Transverse colon (tissue), 4 donors: ENCODE measurements around the gene IDH3B. TPM values are rescaled to one million over a fixed set of nuclear protein-coding genes. Genes with fewer than 3 reads are reported as not detected.

Source experiments
- DNase-seq: peaks from one replicate; pipeline ENCODE4 v3.0.0-alpha.2; 2019
- H3K27ac ChIP-seq, 4 donors: fragments of 200-600 bp; sonication (generic); 2 replicates each; pipeline ENCODE4 v1.5.1; 2016 to 2018; ENCODE audit warnings: inconsistent platforms in 4 of 4
- H3K27me3 ChIP-seq: fragments of 200-600 bp; sonication (generic); 2 replicates; pipeline ENCODE4 v1.5.1; 2017; ENCODE audit warnings: inconsistent platforms
- H3K36me3 ChIP-seq, 4 donors: fragments of 200-600 bp; sonication (generic); 2 replicates each; pipeline ENCODE4 v1.5.1; 2017 to 2019; ENCODE audit warnings: inconsistent platforms in 4 of 4
- H3K4me1 ChIP-seq, 4 donors: fragments of 200-600 bp; sonication (generic); 2 replicates each; pipeline ENCODE4 v1.5.1; 2017 to 2020; ENCODE audit warnings: inconsistent platforms in 4 of 4
- H3K4me3 ChIP-seq, 4 donors: fragments of 200-600 bp; sonication (generic); 1 replicate in 1 of 4; 2 replicates in 3 of 4; pipeline versions ENCODE4 v1.5.1 to v1.6.1; 2017 to 2019; ENCODE audit warnings: inconsistent platforms in 4 of 4
- H3K9me3 ChIP-seq, 2 donors: fragments of 200-600 bp; sonication (generic); 2 replicates each; pipeline ENCODE4 v1.5.1; 2017 to 2019; ENCODE audit warnings: inconsistent platforms in 2 of 2
- CTCF ChIP-seq, 5 experiments: fragments of 200-600 bp in 3 of 5; fragments of 450-650 bp in 2 of 5; sonication (generic) in 3 of 5; IDR thresholded peaks; 1 replicate in 2 of 5; 2 replicates in 3 of 5; pipeline ENCODE4 v1.5.1; 2016 to 2017; ENCODE audit warnings: antibody characterized with exemption in 5 of 5, inconsistent platforms in 3 of 5, mild to moderate bottlenecking in 2 of 5, moderate library complexity in 1 of 5
- EP300 ChIP-seq: sonication (generic); formaldehyde crosslinking; IDR thresholded peaks from one replicate; pipeline ENCODE4 v1.6.1; 2017; ENCODE audit warnings: antibody characterized with exemption, low read depth
- POLR2A ChIP-seq: fragments of 450-650 bp; IDR thresholded peaks from one replicate; pipeline ENCODE4 v1.6.1; 2016; ENCODE audit warnings: antibody characterized with exemption, mild to moderate bottlenecking, moderate library complexity
- POLR2AphosphoS5 ChIP-seq, 3 donors: sonication (generic); formaldehyde crosslinking; IDR thresholded peaks; one replicate each; pipeline ENCODE4 v1.6.1; 2016; ENCODE audit warnings: antibody characterized with exemption in 3 of 3
- WGBS, 2 donors: methylation state at CpG; one replicate each; pipeline ENCODE4 v1.1.5; 2018; ENCODE audit warnings: low coverage in 1 of 2; 5-methylcytosine and 5-hydroxymethylcytosine counted together
- in situ Hi-C, 4 donors: fragments of 200-750 bp; cut with MboI; loops; one replicate each; pipeline versions ENCODE4 v1.15.0 to v1.15.1; 2017; ENCODE audit warnings: low sequenced_read_pairs in 3 of 4, low pct_ligation_motif_present in 1 of 4, low pct_unique_long_range_greater_than_20kb in 1 of 4
- intact Hi-C: fragments of 100-400 bp; cut with DNase I; formaldehyde crosslinking; loops from one replicate; pipeline ENCODE4 v1.15.1; 2023; ENCODE audit warnings: low total_unique reads
- total RNA-seq, 4 donors: library from RNA; depleted of rRNA; stranded (reverse); fragments of >200 nt; gene quantifications; one replicate each; pipeline ENCODE4 v1.1.0, GENCODE V29; 2016

The IDH3B gene
- total RNA-seq, 4 donors from 2014 or later, result 71.8 to 152 (median 106) TPM

DNA sequence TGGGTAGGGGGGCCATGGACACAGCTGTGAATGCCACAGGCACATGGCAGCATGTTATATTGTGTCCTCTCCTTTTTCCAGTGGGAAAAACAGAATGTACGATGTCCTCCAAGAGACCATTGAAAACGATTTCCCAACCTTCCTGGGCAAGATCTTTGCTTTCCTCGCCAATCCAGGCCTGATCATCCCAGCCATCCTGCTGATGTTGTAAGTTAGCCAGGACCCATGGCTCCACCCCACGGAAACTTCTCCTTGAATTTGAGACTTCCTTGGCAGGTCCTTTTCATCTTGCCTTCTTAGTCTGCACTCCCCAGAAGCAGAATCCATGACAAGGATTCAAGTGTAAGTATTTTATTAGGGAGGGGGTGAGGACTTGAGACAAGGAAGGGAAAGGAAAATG, 39.8 kb downstream of the IDH3B start:
- Histone ChIP-seq H3K27me3 (no peaks in the 10 kb centered on the region), H3K27ac (peak overlapping the region in 1 of 4 donors; percentile 28), H3K9me3 (no peaks in the 10 kb centered on the region), H3K4me1 (no peaks in the 10 kb centered on the region), H3K36me3 (no peaks in the 10 kb centered on the region), H3K4me3 (no peak overlapping the region)
- 42 to 69% methylated on average over 2 to 4 of the region's 4 CpGs for WGBS, 2 donors
- intact Hi-C loops (no loop called here), in situ Hi-C loops (no loop called here)
- no peak for TF ChIP-seq CTCF (IDR thresholded peaks at IDR 0.05)
- no peak for TF ChIP-seq POLR2AphosphoS5 (IDR thresholded peaks at IDR 0.05)
- TF ChIP-seq EP300, result no peak
- TF ChIP-seq POLR2A, result no peak
- DNase-seq, result no peak

GRCh38 chr20:2619961-2620595, 43.9 kb downstream of the IDH3B start:
- no peak overlapping the region for H3K27ac ChIP-seq
- no peaks in the 10 kb centered on the region for H3K27me3 ChIP-seq
- no peaks in the 10 kb centered on the region for H3K9me3 ChIP-seq
- intact Hi-C loops (no loop called here), in situ Hi-C loops (no loop called here)
- H3K36me3 ChIP-seq, result no peaks in the 10 kb centered on the region
- no peaks in the 10 kb centered on the region for H3K4me1 ChIP-seq
- no peak overlapping the region for H3K4me3 ChIP-seq
- WGBS, 2 donors, result 82 to 91% methylated on average over 3 of the region's 3 CpGs
- DNase-seq, result no peak
- TF ChIP-seq POLR2A, result no peak
- no peak for TF ChIP-seq EP300
- no peak for TF ChIP-seq CTCF (IDR thresholded peaks at IDR 0.05)
- no peak for TF ChIP-seq POLR2AphosphoS5 (IDR thresholded peaks at IDR 0.05)

- H3K36me3 ChIP-seq, result no peaks in the 10 kb centered on the region
- intact Hi-C loops (no loop called here), in situ Hi-C loops (no loop called here)
- H3K27ac ChIP-seq, result no peak overlapping the region
- no peaks in the 10 kb centered on the region for H3K4me1 ChIP-seq
- DNase-seq, result no peak
- TF ChIP-seq POLR2A (no peak), POLR2AphosphoS5 (IDR thresholded peaks at IDR 0.05) (no peak), CTCF (IDR thresholded peaks at IDR 0.05) (no peak), EP300 (no peak)
- H3K4me3 ChIP-seq, result no peak overlapping the region
- H3K27me3 ChIP-seq, result no peaks in the 10 kb centered on the region
- 45% methylated on average over 2 of the region's 2 CpGs; no CpG with 5 or more reads in 1 of the 2 donors for WGBS, 2 donors
- no peaks in the 10 kb centered on the region for H3K9me3 ChIP-seq
Observed at GRCh38 chr20:2619337-2619736, 44.7 kb downstream of the IDH3B start.

- no peaks in the 10 kb centered on the region for H3K4me1 ChIP-seq
Observed at GRCh38 chr20:2618815-2619214, 45.2 kb downstream of the IDH3B start.

More at GRCh38 chr20:2618815-2619214, 45.2 kb downstream of the IDH3B start:
- no peaks in the 10 kb centered on the region for H3K36me3 ChIP-seq
- in situ Hi-C loops (no loop called here), intact Hi-C loops (no loop called here)
- TF ChIP-seq EP300 (no peak), POLR2A (no peak), POLR2AphosphoS5 (IDR thresholded peaks at IDR 0.05) (no peak), CTCF (IDR thresholded peaks at IDR 0.05) (no peak)
- H3K9me3 ChIP-seq, result no peaks in the 10 kb centered on the region
- H3K4me3 ChIP-seq, result no peak overlapping the region
- 70 to 86% methylated on average over 2 to 6 of the region's 6 CpGs for WGBS, 2 donors
- H3K27me3 ChIP-seq, result no peaks in the 10 kb centered on the region
- DNase-seq, result no peak
- no peak overlapping the region for H3K27ac ChIP-seq
